CD4-positive, alpha-beta T cell treated with Interleukin-12 subunit alpha and Interleukin-12 subunit beta, for 1 hour (primary cell): Measurements from ENCODE around the gene RNF149.
"Not testable (repeated sequence)": the region's sequence is repeated elsewhere in the genome, so short reads cannot be mapped to it uniquely, and the experiment has no call there.

Source experiments
- DNase-seq: peaks from one replicate; pipeline ENCODE4 v3.0.0-alpha.2; 2020

RNF149 gene

DNA sequence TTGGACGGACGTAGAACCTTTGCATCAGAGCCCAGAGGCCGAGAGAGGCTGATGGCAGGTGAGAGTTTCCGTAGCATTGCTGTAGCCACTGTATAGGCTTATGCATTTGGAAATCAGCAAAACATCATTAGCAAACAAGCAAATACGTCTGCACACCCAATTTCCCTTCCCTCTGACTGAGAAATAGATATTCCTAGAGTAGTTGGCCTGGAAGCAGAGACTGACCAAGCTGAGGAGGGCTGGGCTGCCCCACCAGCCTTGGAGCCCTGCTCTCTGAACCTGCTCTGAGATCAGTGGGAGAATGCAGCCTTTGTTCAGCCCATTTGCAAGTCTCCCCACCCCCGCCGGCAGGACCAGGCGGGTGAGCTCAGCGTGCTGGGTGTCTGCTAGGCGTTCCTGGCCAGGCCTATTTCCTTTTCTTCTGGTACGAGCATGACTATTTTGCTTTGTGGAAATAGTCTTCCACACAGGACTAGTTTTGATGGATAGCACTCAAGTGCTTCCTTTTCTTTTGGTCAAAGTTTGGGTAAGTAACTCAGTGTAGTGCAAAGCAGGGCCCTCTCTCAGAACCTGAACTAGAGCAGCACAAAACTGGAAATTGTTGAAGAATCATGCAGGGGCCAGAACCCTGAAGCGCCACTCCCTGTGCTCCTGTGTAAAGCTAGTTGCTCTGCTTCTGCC lies 21.9 kb upstream of the RNF149 start:
- peak; percentile 24 for DNase-seq

DNA sequence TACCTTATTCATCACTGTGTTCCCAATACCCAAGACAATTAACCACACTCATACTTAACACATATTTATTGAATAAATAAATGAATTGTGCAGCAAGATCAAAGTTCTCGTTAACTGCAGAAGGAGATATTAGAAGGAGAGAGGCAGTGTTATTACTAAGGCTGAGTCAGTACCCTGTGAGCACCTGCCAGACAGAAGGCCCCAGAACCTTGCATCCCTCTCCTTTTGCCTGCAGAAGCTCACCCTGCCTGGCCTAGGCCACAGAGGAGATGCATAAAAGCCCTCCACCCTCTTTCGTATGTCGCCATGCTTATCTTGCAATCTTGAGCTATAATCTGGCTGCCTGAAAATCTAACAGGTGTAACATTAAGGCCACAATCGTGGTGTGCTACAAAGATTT lies 20.5 kb upstream of the RNF149 start:
- peak; percentile 38 for DNase-seq

DNA sequence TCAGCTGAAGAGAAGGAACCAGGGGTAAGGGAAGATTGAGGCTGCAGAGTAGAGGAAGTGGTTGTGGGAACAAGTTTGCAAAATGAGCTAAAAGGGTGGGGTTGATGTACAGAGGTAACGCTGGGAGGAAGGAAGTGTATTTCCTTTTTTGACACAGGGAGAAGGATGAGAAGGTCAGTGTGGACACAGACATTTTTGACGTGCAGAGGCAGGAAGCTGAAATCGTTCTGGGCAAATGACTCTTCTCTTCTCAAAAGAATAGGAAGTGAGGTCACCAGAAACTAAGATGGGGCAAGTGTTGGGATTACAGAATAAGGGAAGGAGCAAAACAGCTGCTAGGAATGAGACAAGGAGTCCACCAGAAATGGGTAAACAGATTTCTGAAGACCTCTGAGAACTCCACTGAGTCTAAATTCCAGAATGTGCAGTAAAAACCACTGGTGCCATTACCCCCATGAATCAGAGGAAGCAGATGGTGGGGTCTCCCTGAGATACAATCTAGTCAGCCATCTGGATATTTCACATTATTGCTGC lies 20.0 kb upstream of the RNF149 start:
- DNase-seq = peak; percentile 72

DNA sequence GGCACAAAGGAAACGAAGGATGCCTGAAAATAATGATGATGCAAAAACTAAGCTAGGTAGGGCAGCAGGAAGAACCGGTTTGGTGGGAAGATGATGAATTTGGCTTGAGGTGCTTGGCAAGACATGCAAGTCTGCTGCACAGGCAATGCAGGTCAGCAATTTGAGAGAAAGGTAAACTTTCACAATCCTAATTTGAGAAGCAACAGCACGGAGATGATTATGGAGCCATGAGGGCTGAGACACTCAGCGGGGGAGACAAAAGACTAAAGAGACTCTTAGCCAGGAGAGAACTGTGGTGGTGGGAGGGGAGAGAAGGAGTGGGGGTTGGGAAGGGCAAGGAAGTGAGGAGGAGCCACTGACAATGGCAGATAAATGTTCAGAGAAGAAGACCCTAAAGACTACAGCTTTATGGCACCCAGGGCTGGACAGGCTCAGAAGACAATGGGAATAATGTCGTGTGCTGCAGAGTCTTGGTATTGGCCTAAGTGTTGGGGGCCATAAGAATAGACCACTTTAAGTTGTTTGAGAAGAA lies 19.4 kb upstream of the RNF149 start:
- DNase-seq = no peak

DNA sequence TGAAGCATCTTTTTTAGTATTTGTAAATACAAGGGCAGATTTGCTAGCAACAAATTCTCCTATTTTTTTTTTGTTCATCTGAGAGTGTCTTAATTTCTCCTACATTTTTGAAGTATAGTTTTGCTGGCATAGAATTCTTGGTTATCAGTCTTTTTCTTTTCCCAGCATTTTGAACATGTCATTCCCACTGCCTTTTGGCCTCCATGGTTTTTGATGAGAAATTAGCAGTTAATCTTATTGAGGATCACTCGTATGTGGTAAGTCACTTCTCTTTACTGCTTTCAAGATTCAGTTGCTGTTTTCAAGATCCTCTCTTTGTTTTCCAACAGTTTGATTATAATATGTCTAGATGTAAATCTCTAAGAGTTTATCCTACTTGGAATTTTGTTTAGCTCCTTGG lies 16.9 kb upstream of the RNF149 start:
- no peak for DNase-seq

DNA sequence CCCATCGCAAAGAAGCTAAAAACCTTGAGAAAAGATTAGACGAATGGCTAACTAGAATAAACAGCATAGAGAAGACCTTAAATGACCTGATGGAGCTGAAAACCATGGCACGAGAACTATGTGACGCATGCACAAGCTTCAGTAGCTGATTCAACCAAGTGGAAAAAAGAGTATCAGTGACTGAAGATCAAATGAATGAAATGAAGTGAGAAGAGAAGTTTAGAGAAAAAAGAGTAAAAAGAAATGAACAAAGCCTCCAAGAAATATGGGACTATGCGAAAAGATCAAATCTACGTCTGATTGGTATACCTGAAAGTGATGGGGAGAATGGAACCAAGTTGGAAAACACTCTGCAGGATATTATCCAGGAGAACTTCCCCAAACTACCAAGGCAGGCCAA lies 8.1 kb upstream of the RNF149 start:
- not testable (repeated sequence) for DNase-seq

DNA sequence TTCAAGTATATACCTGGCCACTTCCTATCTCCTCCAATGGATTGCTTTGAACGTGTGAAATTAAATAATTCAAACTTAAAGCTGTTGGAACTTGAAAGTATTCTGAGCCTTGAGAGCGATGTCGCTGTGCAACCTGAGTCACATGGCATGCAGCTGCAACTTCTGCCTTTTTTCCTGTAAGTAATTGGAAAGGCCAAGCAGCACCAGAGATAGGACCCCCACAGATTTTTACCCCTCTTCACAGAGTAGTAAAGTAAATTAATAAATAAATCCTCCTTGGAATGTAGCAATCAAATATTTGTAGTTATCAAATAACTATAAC lies 3.2 kb upstream of the RNF149 start:
- DNase-seq = no peak

DNA sequence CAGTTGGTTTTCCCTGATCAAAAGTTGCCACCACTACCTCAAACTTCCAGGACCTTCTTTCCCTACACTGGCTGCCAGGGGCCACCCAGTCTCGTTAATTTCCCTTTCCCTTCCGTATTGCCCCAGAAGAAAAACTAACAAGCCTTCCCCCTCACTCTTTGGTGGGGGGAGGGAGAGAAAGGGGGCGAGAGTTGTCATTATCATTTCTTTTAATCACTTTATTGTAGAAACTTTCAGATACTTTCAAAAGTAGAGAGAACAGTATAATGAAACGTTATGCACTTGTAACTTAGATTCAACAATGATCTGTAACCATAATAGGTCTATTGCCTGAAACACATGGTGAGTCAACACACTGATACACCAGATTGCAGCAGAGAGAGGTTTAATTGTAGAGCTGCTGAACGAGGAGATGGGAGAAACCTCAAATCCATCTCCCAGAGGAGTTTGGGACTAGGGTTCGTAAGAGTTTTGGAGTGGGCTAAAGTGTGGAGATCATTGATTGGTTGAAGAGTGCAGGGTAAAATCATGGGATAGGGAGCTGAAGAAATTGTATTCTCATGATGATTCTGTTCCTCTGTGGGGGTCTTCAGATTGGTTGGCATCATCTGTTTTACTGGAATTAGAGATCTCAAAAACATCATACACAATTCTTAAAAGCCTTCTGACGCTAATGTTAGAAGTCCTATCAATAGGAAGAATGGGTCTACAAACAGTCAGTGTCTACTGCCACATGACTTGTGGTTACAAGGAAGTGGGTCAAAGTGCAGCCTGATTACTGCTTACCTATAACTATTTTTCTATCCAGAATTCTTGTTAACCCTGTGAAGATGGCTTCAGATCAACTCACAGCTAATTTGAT lies 2.6 kb upstream of the RNF149 start:
- DNase-seq = peak; percentile 54

DNA sequence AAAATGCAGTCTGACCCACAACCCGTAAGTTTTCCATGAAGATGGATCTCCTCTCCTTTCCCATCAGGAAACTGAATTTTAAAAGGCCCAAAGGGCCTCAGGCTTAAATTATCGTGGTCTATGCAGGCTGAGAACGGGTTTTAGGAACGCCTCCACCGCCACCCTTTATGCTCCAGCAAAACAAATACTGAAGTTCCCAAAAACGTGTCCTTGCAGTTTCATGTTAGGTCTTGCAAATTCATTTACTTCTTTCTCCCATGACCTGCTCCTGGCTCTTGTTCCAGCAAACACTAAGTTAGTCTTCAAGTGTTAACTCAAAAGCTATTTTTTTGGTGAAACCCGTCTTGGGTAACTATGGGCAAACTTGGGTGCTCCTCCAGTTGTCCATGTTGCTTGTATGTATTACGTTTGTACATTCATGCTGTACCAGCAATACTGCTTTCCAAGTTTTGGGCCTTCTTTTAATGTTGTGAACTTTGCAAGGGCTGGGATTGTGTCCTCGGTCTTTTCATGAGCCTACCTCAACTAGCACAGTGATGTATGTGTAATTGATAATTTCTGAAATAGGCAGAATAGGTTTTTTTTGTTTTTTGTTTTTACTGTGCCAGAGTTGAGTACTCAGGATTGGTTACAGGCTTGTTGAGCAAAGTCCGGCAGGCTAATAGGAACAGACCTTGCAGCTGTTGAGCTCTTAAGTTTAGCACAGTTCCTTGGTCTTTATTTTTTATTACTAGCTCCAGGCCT lies 1.8 kb upstream of the RNF149 start:
- no peak for DNase-seq

DNA sequence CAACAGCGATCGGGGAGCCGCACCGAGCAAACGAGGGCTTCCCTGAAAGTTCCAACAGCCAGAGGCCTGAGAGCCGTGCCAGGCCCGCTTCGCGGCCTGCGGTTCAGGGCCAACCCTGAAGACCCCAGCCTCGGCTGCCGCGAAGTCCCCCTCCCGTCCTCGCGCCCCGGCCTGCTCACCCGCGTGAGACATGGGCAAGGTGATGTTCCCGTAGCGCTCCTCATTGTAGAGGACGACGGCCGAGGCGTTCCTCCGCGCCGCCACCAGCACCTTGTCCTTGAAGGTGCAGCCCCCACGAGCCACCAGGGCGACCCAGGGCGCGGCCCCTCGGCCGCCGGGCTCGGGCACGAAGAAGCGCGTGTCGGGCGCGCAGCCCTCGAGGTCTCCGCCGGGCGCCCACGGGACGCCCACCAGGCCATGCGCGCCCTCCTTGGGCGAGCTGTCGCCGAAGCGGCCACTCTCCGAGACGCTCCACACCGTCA lies 510 bp downstream of the RNF149 start:
- DNase-seq = peak; percentile 37

DNA sequence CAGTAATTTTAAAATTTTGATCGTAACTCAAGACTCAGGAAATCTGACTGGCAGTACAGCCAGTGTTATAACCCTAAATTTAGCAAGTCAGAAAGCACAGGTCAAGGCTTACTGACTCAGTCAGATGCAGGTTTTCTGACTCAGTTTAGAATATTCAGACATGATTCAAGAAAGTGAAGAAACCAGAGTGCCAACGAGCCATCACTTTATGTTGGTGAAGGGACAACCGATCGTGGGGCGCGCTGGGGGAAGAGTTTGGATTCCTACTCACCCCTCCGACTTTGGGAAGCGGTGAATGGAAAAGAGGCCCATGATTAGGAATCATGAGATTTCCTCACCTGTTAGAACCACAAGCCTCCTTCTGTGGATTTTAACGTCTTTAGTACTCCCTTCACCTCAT lies 998 bp downstream of the RNF149 start:
- no peak for DNase-seq

DNA sequence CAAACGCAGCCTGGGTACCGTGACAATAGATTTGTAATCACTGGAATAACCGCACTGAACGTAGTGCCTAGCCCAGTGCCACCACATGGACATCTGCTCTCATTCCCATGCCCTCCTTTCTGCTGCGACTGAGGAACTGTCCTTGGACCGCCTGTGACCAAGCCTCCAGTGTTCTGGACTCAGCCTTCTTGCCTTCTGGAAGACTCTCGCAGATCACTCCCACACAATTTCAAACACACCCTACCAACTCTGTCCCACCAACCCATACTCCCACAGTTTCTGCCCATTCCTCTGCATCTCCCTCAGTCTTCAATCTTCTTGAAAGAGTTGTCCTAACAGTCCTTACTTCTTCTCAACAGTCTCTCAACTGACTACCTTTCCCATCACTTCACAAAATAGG lies 2.1 kb downstream of the RNF149 start:
- DNase-seq = peak; percentile 20

DNA sequence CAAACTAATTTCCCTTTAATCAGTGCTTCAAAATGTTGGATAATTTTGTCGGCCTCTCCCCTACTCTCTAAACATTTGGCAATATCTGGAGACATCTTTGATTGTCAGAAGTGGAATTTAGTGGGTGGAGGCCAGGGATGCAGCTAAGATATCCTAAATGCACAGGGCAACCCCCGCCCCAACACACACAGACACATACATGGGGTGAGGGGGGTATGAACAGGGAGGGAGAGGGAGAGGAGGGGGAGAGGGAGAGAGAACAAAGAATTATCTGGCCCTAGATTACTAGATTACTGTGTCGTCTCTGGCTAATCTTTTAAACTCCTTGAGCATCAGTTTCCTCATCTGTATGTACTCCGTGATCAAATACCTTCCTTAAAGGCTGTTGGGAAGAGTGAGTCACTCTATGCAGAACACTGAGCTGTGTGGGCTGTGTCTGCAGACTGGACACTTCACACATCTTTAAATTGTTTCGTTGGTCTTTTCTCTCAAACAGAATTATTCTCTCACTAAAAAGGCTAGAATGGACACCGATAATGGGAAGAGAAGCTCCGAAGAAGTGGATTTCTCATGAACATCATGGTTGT lies 2.9 kb downstream of the RNF149 start:
- DNase-seq = no peak

DNA sequence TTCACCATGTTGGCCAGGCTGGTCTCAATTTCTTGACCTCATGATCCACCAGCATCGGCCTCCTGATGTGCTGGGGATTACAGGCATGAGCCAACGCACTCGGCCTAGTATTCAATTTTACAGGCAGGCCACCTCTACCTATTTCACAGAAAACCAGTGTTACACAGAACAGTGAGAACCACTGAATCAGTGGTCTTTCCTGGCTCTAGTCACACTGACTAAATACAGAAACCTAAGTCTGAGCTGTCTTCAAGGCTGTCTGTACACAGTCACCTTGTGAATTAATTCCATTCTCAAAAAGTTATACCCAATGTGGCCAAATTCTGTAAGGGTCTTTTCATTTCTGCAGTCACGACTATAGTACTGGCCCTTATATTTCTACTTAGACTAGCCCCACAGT lies 3.5 kb downstream of the RNF149 start:
- DNase-seq = no peak

DNA sequence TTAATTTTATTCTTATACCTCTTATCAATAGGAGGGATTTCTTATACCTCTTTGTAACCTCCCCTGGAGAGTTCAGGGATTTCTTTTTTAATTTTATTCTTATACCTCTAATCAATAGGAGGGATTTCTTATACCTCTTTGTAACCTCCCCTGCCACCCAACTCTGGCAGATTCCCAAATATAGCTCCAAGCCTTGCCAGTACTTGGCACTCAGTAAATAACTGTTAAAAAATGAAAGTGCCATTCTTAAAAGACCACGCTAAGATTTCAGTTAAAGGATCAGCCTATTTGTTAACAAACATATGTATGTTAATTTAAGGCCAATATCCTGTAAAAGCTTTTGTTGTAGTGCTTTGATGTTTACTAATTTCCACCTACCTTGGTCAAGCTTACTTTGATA lies 4.8 kb downstream of the RNF149 start:
- no peak for DNase-seq

DNA sequence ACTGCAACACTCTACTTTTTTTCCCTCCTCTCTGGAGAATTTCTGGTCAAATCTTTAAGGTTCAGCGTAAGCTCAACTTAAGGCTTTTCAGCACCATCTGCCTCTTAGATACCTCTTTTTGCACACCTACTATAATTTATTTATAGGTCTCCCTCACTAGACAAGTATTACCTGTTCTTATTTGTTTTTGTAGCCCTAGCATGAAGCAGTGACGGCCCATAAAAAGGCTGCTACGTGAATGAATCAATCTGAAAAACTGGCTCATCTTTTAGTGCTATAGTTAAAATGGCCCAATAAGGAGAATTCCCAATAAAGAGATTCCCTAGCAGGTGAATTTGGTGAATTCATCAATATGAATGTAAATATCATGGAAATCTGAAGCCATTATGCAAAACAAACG lies 6.5 kb downstream of the RNF149 start:
- no peak for DNase-seq

DNA sequence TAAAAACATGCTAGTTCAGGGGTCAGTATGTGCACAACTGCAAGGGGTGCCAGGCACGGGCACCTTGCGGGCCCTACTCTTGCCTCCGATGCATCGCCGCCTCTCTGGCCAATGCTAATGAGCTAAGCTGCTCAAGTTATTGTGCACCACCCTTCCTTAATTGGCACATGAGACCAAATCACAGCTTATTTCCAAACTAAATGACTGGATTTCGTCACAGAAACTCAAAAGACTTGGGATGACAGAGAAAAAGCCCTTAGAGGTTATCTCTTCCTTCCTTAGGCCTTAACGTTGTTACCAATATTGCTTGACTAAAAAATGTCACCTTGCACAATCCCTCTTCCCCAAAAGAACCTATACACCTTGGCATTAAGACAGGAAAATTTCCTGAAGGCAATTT lies 7.7 kb downstream of the RNF149 start:
- no peak for DNase-seq

DNA sequence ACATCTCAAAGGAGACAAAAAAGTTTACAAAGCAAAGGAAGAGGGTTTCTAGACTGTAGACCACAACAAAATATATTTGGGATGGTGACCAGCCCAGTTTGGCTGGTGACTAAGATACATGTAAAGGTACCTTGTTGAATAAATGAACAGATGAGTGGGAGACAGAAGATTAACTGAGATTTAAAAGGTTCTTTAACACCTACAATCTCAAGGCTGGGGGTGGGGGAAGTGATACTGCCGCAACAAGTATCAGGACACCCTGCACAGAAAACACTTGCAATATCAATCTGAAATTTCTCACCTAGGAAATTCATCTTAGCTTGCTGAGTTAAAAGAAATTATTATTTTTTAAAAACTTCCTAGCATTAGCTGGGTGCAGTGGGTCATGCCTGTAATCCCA lies 8.3 kb downstream of the RNF149 start:
- DNase-seq = no peak

DNA sequence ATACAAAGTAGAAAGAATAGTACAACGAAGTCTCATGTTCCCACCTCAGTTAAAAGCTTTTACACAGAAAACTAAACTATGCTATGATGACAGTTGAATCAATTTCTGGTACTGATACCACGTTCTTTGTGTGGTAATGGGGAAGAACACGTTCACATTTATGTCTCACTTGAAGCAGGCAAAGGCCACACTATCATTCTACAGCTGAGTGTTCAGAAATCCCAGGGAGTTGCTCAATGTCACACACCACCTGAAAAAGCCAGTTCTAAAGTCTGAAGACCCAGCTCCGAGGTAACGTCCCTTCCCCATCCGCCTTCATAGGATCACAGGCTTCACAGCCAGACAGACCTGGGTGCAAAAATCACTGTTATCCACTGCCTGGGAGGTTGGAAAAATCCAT lies 8.9 kb downstream of the RNF149 start:
- no peak for DNase-seq

DNA sequence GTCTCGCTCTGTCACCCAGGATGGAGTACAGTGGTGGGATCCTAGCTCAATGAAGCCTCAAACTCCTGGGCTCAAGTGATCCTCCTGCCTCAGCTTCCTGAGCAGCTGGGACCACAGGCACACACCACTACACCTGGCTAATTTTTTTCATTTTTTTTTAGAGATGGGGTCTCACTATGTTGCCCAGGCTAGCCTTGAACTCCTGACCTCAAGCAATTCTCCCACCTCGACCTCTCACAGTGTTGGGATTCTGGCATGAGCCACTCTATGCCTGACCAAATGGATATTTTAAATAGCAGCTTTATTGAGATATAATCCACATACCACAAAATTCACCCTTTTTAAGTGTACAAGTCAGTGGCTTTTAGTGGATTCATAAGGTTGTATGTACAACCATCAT lies 11.1 kb downstream of the RNF149 start:
- DNase-seq = no peak

DNA sequence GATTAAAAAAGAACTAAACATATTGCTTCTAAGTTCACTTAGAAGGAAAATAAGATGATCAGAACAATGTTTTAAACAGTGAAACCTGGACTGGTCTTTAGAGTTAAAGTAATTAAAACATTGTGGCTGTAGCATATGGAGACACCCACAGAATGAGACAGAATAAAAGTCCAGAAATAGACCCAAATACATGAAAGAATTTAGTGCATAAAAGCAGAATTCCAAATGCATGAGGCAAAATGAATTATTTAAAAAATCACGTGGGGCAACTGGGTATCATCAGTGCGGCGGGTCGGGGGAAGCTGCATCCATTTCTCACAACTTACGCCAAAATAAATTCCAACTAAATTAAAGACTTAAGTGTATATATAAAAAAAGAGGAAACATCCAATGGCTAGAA lies 12.1 kb downstream of the RNF149 start:
- no peak for DNase-seq

DNA sequence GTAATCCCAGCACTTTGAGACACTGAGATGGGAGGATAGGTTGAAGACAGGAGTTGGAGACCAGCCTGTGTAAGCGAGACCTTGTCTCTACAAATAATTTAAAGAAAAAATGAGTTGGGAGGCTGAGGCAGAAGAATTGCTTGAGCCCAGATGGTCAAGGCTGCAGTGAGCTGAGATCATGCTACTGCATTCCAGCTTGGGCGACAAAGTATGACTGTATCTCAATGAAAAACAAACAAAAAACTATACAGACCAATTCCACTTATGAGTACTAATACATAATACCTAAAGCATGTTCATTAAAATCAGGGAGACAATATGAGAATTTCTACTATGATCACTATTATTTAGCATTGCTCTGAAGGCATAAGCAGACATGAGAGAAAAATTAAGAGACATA lies 12.6 kb downstream of the RNF149 start:
- DNase-seq = no peak

DNA sequence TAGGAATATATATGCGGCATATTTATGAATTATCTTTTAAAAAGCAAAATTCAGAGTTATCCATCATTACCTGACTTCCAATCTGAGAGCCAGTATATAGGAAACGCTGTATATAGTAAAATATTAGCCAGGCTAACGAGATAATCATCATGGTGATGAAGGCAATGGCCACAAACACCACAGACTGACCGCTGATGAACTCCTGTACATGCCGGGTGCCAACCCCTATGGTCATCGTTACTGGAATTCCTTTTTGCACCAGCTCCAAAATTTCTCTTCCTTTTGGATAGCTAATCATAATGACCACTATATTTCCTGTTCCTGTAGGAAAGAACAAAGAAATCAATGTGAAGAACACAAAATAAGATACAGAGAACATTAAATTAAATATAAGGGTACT lies 13.6 kb downstream of the RNF149 start:
- DNase-seq = no peak
